ENCODE measurements around the gene RAP2C.
"Not testable (repeated sequence)": the region's sequence is repeated elsewhere in the genome, so short reads cannot be mapped to it uniquely, and the experiment has no call there.

RAP2C gene

DNA sequence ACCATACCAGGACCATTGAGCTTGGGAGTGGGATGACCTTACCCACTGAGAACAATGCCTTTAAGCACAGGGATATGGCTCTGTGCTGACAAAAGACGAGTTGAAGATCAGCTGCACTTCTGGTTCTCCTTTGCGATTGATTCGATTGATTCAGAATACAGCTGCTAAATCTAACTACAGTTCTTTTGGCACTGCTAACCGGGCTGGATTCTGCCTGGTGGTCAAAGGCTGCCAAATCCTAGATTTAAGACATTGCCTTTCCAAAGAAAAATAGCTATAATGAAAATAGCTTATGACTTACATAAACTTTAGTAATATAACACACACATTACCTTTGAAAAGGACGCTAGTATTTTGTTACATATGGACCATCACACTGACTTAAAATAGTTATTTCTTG is 18.3 kb downstream of the RAP2C start:
- DNase-seq (ENCODE audit: low read depth in 2 of 2, low spot score in 1 of 2), result no peak

- DNase-seq (ENCODE audit: low read depth in 2 of 2, low spot score in 1 of 2), result no peak
These were observed 19.3 kb downstream of the RAP2C start for GRCh38 chrX:132199941-132200340.

GRCh38 chrX:132193872-132194574 is 25.2 kb downstream of the RAP2C start:
- no peak for DNase-seq (ENCODE audit: low read depth in 2 of 2, low spot score in 1 of 2)

DNA sequence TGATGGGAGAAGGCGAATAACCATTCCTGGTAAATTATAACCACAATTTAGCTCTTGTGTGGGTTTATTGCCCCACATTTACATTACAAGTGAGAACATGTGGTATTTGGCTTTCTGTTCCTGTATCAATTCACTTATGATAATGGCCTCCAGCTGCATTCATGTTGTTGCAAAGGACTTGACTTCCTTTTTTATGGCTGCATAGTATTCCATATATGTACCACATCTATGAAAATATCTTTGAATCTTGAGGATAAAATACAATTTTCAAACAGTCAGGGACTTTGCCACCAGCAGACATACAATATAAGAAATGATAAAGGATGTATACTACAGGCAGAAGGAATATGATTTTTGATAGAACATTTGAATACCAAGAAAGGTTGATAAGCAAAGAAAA is 27.3 kb downstream of the RAP2C start:
- DNase-seq (ENCODE audit: low read depth in 2 of 2, low spot score in 1 of 2), result no peak

DNA sequence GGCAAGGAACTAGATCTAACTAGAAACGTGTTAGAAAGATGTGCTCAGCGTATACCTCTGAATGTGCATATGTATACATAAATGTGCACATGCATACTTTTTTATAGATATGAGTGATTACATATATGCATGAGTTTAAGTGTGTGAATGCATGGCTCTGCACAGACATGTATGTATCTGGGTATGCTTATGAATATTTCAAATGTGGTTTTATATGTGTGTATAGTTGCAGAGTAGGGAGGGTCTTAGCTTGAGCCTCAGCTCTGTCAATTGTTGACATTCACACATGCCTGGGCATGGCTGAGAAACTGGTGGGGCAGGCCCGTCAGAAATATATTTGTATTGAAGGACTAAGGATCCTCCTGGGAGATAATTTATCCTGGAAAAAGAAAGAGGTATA is 31.1 kb downstream of the RAP2C start:
- no peak for DNase-seq (ENCODE audit: low read depth in 2 of 2, low spot score in 1 of 2)

GRCh38 chrX:132187451-132187850 is 31.8 kb downstream of the RAP2C start:
- no peak for DNase-seq (ENCODE audit: low read depth in 2 of 2, low spot score in 1 of 2)

DNA sequence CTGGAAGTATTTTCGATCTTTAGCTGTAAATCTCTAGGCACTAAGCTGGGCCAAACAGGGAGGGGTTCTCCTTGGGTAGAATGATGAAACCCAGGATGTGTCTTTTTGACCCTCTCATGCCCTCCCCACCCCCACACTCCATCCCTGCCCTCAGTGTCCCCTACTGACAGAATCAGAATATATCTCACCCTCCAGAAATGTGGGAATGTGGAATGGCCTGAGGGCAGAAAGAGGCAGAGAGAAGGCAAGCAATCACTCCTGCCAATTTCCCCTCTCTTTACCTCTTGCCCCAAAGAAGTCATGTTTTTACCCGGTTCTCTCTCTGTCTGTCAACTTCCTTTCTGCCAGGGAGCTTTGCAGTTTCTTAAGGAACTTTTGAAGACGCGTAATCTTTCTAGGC is 34.4 kb downstream of the RAP2C start:
- no peak for DNase-seq (ENCODE audit: low read depth in 2 of 2, low spot score in 1 of 2)

- DNase-seq (ENCODE audit: low read depth in 2 of 2, low spot score in 1 of 2), result no peak
These were observed 37.9 kb downstream of the RAP2C start for GRCh38 chrX:132181364-132181763.

DNA sequence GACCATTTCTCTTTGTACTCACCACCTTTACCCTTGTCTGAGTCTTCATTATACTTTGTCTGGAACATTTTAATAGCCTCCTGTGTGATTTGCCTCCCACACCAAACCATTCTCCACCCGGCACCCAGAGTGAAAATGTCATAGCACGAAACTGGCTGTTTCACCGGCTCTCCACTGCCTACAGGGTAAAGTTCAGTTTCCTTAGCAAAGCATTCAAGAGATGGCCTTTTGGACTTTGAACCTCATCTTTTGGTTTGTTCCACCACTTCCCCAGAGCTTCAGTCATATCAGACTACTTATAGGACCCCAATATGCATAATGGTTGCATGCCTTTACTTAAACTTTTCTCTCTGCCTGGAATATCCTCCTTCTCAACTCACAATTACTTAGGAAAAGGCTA is 38.3 kb downstream of the RAP2C start:
- DNase-seq (ENCODE audit: low read depth in 2 of 2, low spot score in 1 of 2), result no peak

- DNase-seq (ENCODE audit: low read depth in 2 of 2, low spot score in 1 of 2), result no peak
These were observed 45.6 kb downstream of the RAP2C start for GRCh38 chrX:132173647-132174046.

- no peak for DNase-seq (ENCODE audit: low read depth in 2 of 2, low spot score in 1 of 2)
These were observed 47.4 kb downstream of the RAP2C start for GRCh38 chrX:132171881-132172280.

DNA sequence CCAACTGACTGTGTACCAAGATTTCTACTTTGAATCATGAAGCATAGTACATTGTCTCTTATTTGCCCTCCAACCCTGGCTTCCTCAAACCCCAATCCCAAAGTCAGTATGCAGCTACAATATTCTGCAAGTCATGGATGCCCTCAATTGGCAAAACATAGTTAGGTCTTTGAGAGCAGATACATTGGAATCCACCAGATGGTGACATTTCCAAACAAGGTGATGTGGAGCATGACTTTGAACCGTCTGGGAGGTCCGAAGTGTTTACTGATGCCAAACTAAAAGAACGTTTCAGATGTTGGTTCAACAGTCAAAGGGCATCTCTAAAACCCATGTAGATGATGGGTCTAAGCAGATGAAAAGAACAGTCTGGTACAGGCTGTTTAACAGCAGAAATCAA is 47.8 kb downstream of the RAP2C start:
- no peak for DNase-seq (ENCODE audit: low read depth in 2 of 2, low spot score in 1 of 2)

- no peak for DNase-seq (ENCODE audit: low read depth in 2 of 2, low spot score in 1 of 2)
These were observed 49.7 kb downstream of the RAP2C start for GRCh38 chrX:132169554-132169953.

DNA sequence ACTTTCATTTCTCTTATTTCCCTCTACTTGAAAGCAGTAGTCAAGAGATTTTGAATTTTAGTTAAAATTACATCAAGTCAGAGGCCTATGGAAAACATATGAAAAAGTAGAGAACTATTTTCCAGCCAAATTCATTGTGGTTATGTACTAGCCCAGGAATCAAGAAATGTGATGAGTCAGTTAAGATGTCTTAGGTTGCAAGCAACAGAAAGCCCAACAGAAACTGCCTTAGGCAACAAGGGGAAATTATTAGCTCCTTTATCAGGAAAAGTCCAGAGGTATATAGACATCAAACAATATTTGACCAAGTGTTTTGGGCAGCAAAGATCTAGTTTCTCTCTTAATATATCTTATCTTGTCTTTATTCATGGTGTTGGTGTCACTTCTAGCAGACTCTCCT is 53.6 kb downstream of the RAP2C start:
- DNase-seq (ENCODE audit: low read depth in 2 of 2, low spot score in 1 of 2), result no peak

- no peak for DNase-seq (ENCODE audit: low read depth in 2 of 2, low spot score in 1 of 2)
These were observed 54.2 kb downstream of the RAP2C start for GRCh38 chrX:132165005-132165404.

- not testable (repeated sequence) for DNase-seq (ENCODE audit: low read depth in 2 of 2, low spot score in 1 of 2)
These were observed 56.2 kb downstream of the RAP2C start for GRCh38 chrX:132163094-132163493.

DNA sequence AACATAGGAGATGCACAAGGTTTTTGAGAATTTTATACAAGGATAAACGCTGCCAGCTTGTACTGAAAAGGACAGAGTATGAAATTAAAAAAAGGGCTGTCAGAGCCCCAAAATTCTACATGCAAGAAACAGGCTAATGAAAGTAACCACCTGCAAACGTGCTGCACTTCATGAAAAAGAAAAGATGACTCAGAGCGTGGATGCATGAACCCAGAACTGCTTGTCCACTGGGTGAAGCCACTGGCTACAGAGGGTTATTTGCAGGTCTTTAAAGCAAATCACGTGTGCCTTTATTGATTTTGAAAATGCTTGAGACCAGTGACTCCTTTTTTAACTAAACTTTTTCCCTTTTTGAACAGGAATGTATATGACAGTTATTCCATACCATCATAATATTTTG is 66.1 kb downstream of the RAP2C start:
- DNase-seq (ENCODE audit: low read depth in 2 of 2, low spot score in 1 of 2), result no peak
